ENCODE measurements around the gene AXIN1. TPM values are rescaled to one million over a fixed set of nuclear protein-coding genes. Genes with fewer than 3 reads are reported as not detected.
"Not testable (repeated sequence)": the region's sequence is repeated elsewhere in the genome, so short reads cannot be mapped to it uniquely, and the experiment has no call there.

The AXIN1 gene, protein sequence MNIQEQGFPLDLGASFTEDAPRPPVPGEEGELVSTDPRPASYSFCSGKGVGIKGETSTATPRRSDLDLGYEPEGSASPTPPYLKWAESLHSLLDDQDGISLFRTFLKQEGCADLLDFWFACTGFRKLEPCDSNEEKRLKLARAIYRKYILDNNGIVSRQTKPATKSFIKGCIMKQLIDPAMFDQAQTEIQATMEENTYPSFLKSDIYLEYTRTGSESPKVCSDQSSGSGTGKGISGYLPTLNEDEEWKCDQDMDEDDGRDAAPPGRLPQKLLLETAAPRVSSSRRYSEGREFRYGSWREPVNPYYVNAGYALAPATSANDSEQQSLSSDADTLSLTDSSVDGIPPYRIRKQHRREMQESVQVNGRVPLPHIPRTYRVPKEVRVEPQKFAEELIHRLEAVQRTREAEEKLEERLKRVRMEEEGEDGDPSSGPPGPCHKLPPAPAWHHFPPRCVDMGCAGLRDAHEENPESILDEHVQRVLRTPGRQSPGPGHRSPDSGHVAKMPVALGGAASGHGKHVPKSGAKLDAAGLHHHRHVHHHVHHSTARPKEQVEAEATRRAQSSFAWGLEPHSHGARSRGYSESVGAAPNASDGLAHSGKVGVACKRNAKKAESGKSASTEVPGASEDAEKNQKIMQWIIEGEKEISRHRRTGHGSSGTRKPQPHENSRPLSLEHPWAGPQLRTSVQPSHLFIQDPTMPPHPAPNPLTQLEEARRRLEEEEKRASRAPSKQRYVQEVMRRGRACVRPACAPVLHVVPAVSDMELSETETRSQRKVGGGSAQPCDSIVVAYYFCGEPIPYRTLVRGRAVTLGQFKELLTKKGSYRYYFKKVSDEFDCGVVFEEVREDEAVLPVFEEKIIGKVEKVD
- polyA plus RNA-seq (ENCODE audit: insufficient read length in 4 of 4), result 10 to 100 TPM; 16.9 to 23.0 (median 17.6) TPM

DNA sequence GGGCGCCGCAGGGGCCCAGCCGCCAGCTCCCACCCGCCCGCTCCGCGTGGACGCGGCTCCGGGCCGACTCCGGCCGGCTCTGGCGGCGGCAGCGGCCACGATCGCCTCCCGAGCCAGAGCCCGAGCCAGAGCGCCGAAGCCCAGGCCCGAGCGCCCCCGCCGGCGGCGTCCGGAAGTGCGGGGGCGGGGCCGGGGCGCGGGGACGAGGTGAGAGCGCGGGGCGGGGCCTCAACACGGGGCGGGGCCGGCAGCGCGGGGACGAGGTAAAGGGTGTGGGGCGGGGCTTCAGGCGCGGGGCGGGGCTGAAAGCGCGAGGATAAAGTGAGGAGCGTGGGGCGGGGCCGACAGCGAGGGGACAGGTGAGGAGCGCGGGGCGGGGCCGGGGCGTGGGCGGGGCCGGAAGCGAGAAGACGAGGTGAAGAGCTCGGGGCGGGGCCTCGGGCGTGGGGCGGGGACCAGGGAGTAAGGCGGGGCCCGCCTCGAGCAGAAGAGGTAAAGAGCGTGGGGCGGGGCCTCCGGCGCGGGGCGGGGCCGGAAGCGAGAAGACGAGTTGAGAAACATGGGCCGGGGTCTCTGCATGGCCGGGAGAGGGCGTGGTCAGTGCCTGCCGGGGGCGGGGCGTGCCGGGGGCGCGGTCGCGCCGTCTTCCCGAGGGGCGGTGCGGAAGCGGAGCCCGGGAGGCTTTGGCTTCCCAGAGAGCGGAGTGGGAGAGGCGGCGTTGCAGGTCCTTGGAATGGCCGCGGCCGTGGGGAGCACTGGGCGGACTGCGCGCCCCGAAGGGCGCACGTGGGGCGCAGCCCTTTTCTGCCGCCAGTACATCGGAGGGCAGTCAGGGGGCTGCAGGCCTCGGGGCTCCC is at the start of gene AXIN1:
AXIN1 (minus strand) TSS at position 177 of the 857 bp plus-strand sequence. CDS start 5,698 bp downstream, outside the sequence.
- DNase-seq (ENCODE audit: low read depth in 4 of 4, low spot score in 3 of 4), result peak; percentile 86 to 92 (median 90)

DNA sequence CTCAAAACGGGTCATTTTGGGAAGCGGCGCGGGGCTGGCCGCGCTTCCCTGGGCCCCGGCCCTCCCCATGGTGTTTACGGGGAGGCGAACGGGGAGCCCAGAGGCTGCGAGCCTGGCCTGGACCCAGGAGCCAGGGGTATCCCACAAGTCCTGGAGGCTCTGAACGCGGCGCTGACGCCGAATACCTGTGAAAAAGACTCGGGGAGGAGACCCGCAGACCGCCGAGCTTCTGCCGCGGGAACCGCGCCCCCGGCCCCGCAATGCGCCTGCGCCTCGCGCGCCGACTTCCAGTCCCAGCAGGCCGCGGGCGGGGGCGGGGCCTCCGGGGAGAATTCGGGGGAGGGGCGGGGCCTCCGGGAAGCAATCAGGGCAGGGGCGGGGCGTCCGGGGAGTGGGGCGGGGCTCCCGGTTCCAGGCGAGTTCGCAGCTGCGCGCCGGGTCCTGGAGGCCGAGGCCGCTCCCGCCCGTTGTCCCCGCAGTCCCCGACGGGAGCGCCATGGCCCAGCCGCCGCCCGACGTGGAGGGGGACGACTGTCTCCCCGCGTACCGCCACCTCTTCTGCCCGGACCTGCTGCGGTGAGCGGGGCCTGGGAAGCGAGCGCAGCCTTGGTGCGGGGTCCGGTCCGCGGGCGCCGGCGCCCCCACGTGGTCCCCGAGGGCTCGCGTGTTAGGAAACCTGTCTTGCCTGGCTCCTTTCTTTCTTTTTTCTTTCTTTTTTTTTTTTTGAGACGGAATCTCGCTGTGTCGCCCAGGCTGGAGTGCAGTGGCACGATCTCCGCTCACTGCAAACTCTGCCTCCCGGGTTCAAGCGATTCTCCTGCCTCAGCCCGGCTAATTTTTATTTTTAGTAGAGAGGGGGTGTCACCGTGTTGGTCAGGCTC is 49.2 kb upstream of the AXIN1 start, which contains the start of gene DECR2:
DECR2 (plus strand) TSS at position 418 of the 881 bp plus-strand sequence; CDS start at position 497, 79 bp downstream.
- DNase-seq (ENCODE audit: low read depth in 4 of 4, low spot score in 3 of 4), result peak; percentile 85 to 90 (median 88)

DNA sequence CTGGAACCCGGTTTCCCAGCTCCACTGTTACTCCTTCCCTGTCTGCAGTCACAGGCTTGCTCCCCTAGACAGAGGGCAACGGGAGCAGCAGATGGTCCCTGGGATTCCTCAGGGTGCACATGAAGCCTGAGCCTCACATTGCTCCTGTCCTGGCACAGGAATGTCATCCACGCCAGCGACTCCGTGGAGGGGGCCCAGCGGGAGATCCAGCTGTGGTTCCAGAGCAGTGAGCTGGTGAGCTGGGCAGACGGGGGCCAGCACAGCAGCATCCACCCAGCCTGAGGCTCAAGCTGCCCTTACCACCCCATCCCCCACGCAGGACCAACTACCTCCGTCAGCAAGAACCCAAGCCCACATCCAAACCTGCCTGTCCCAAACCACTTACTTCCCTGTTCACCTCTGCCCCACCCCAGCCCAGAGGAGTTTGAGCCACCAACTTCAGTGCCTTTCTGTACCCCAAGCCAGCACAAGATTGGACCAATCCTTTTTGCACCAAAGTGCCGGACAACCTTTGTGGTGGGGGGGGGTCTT is 47.6 kb upstream of the AXIN1 start:
- no peak for DNase-seq (ENCODE audit: low read depth in 4 of 4, low spot score in 3 of 4)

DNA sequence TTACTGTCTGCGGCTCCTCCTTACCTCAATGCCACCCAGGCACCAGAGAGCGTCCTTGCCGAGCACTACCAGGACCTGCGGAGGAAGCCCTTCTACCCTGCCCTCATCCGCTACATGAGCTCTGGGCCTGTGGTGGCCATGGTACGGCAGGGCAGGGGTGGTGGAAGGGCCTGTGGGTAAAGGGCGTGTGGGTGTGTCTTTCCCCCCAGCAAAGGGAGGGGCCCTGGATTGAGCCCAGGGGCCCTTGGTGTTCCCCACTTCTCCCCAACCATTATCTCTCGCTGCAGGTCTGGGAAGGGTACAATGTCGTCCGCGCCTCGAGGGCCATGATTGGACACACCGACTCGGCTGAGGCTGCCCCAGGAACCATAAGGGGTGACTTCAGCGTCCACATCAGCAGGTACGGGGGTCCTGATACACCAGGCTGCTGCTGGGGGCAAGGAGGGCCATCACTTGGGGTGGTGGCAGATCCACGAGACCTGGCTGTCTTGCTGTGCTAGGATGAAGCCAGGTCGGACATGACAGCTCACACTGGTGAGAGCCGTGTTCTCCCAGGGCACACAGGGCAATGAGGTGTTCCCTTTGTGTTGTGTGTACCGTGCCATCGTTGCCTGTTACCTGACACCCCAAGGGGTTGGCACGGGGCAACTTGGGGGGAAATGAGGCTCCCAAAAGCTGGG is 47.0 kb upstream of the AXIN1 start:
- DNase-seq (ENCODE audit: low read depth in 4 of 4, low spot score in 3 of 4), result no peak

DNA sequence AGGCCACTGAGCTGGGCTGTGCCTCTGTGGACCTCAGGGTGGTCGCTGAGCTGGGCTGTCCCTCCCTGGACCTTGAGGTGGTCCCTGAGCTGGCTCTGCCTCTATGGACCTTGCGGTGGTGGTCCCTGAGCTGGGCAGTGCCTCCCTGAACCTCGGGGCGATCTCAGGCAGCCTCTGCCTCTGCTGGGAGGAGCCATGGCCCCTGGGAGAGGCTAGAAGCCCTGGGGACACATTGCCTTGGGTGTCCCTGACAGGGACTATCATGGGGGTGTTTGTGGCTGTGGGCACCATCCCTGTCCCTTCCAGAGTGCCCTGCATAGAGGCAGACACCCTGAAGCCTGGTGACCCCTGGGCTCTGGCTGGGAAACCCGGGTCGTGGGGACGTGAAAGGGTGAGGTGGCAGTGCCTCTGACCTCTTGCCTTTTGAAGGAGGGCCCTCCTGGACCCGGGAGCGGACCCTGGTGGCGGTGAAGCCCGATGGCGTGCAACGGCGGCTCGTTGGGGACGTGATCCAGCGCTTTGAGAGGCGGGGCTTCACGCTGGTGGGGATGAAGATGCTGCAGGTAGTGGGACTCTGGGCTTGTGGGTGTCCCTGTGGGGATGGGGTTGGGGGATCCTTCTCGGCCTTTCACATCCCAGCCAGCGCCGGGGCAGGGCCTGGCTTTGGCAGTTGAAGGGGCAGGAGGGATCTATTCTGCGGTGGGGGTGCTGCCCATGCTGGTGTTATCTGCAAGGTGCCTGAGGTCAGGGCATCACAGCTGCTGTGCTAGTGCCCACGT is 46.2 kb upstream of the AXIN1 start:
- DNase-seq (ENCODE audit: low read depth in 4 of 4, low spot score in 3 of 4), result no peak

DNA sequence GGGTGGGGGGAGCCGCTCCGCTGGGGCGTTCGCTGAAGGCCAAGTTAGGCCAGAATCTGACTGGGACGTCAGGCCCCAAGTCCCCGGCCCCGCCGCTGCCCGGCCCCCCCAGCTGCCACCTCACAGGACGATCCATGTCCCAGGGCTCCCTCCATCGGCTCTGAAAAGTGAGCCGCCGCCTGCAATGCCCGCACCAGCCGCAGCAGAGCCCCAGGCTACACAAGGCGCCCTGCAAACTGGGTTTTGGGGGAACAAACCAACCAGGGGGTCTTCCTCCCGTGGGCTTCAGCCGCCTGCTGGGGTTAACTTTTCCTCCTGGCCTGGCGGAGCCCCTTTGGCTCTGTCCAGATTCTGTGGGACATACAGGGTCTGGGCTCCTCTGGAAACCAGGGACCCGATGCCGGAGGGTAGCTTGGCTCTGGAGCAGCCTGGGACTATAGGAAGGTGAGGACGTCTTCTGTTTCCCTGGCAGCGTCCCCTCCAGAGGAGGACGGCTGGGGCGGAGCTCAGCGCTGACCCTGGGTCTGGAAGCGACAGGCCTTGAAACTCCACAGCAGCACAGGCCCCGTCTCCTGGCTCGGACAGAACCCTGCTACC is 45.3 kb upstream of the AXIN1 start:
- DNase-seq (ENCODE audit: low read depth in 4 of 4, low spot score in 3 of 4), result no peak

DNA sequence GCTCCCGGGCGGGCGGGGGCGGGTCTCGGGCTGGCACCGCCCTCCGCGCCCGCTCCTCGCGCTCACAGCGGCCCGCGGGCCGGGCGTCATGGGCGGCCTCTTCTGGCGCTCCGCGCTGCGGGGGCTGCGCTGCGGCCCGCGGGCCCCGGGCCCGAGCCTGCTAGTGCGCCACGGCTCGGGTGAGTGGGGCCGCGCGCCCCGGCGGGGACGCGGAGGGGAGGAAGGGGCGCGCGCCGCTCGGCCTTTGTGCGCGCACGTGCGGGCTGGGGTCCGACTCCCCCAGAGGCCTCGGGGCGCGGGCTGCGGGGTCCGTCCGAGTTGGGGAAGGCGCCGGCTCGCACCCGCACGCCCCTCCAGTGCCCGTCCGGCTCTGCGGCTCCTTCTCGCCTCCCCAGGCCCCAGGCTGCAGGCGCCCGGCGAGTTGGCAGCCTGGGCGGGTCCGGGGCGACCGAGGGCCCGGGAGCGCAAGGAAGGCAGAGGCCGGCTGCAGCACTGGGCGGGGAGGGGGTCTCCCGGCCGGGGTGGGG is 44.7 kb upstream of the AXIN1 start, which contains the start of gene NME4:
NME4 (plus strand) TSS at position 65 of the 527 bp plus-strand sequence; CDS start at position 89, 24 bp downstream.
- DNase-seq (ENCODE audit: low read depth in 4 of 4, low spot score in 3 of 4), result no peak

DNA sequence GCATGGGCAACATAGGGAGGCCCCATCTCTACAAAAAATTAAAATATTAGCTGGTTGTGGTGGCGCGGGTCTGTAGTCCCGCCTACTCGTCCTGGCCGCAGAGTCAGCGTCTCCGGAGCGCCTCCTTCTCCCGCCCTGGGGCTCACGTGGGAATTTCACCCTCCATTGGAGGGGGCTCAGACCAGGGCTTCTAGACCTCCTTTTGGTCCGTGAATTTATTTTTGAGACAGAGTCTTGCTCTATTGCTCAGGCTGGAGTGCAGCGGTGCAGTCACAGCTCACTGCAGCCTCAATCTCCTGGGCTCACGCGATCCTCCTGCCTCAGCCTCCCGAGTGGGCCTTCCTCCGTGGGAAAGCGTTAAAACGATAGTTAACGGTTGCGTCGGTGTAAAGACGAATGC is 44.1 kb upstream of the AXIN1 start:
- no peak for DNase-seq (ENCODE audit: low read depth in 4 of 4, low spot score in 3 of 4)

DNA sequence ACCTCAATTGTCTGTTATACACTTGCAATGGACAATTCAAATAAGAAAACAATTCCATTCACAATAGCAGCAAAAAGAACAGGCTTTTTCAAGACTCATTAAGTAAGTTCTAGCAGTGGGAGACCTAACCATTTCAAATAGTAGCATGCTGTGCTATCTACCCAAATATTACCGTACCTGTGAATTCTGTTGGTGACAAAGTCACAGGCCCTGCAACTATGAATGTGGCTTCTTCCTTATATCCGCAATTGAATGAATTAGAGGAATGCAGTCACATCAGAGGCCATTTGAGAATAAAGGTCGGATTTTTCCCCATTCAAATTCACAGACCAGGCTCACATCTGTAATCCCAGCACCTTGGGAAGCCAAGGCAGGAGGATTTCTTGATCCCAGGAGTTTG is 43.7 kb upstream of the AXIN1 start:
- DNase-seq (ENCODE audit: low read depth in 4 of 4, low spot score in 3 of 4), result no peak

DNA sequence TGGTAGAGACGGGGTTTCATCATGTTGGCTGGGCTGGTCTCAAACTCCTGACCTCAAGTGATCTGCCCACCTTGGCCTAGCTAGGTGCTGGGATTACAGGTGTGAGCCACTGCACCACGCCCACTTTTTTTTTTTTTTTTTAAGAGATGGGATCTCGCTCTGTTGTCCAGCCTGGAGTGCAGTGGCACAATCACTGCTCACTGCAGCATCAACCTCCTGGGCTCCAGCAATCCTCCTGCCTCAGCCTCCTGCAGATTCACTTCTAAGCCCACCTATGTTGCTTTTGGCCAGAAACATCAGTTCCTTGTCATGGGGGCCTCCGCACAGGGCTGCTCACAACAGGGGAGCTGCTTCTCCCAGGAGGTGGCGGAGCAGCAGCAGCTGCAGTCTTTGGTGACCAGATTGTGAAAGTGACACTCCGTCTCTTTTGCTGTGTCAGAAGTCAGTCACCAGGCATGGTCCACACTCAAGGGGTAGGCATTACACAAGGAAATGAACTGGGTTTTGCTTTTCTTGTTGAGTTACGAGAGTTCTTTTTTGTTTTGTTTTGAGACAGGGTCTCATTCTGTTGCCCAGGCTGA is 40.0 kb upstream of the AXIN1 start:
- no peak for DNase-seq (ENCODE audit: low read depth in 4 of 4, low spot score in 3 of 4)

DNA sequence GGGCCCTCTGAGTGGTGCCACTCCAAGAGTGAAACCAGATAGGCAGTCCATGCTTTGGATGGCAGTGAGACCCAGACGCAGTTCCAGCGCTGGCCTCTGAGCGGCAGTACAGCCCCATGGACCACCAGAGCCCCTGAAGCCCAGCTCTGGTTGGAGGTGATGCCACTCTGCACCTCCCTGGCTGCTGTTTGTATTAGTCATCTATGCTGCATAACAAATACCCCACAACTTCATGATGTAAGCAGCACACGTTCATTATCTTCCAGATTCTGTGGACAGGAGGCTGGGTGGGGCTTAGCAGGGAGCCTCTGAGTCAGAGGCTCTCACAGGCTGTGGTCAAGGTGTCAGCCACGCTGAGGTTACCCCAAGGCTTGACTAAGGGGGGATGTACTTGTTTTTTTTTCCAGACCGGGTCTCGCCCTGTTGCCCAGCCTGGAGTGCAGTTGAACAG is 39.4 kb upstream of the AXIN1 start:
- DNase-seq (ENCODE audit: low read depth in 4 of 4, low spot score in 3 of 4), result no peak

DNA sequence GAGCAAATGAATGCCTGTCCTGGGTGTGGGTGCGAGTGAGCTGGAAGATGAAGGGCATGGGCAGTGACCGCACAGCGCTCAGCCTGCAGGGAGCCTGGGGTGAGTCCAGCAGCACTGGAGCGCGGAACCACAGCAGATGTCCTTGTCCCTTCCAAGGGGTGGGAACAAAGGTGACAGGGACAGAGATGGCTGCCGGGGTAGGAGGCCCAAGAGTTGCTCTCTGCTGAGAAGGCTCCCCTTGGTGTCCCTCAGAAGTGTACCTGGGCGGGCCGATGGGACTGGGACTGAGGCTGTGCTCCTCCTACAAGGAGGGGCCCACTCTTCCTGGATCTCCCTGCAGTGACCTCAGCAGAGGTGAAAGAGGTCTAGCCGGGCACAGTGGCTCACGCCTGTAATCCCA is 36.8 kb upstream of the AXIN1 start:
- DNase-seq (ENCODE audit: low read depth in 4 of 4, low spot score in 3 of 4), result no peak

DNA sequence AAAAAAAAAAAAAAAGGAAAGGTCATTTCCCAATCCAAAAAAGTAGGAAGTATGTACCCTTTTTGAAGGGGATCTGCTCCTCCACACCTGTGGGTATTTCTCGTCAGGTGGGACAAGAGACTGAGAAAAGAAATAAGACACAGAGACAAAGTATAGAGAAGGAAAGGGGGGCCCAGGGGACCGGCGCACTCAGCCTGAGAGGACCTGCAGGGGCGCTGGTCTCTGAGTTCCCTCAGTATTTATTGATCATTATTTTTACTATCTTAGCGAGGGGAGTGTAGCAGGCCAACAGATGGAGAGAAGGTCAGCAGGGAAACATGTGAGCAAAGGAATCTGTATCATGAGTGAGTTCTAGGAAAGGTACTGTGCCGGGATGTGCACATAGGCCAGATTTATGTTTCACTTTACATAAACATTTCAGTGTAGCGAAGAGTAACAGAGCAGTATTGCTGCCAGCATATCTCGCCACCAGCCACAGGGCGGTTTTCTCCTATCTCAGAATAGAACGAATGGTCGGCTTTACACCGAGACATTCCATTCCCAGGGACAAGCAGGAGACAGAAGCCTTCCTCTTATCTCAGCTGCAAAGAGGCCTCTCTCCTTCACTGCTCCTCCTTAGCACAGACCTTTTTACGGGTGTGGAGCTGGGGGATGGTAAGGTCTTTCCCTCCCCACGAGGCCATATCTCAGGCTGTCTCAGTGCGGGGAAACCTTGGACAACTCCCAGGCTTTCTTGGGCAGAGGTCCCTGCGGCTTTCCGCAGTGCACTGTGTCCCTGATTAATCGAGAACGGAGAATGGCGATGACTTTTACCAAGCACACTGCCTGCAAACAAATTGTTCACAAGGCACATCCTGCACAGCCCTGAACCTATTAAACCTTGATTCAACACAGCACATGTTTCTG is 35.5 kb upstream of the AXIN1 start:
- not testable (repeated sequence) for DNase-seq (ENCODE audit: low read depth in 4 of 4, low spot score in 3 of 4)

DNA sequence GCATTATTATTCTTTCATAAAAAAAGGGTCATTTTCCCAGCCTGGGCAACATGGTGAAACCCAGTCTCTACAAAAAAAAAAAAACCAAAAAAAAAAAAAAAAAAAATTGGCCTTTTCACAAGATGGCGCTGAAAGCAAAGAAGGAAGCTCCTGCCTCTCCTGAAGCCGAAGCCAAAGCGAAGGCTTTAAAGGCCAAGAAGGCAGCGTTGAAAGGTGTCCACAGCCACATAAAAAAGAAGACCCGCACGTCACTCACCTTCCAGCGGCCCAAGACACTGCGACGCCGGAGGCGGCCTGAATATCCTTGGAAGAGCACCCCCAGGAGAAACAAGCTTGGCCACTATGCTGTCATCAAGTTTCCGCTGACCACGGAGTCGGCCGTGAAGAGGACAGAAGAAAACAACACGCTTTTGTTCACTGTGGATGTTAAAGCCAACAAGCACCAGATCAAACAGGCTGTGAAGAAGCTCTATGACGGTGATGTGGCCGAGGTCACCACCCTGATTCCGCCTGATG is 34.2 kb upstream of the AXIN1 start:
- DNase-seq (ENCODE audit: low read depth in 4 of 4, low spot score in 3 of 4), result no peak

DNA sequence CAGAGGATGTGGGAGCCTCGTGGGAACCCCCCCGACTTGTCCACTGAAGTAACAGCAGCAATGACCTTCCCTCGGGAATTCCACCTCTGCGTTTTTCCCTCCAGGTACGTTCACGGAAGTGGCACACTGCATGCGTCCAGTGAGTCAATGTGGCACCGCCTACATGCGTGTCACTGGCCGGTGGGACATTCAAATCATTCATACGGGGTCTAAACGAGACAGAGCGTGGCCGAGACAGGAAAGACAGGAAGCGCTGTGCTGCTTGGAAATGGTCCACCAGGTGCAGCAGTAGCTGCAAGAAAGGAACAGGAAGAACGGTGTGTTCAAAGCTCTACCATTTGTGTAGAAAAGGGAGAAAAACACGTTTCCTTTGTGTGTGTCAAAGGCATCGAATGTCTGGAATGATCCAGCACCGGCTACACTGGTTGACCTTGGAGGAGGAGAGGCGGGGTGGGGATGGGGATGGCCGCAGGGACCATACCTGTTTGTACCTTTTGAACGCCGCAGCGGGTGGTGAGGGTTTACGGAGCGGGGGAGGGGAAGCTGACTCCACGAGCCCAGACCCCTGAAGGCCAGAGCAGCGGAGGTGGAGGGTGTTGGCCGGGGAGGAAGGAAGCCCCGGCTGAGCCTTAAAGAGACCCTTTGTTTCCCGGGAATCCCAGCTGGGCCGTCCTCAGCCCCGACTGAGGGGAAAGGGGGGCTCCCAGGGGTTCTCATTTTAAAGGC is 31.0 kb upstream of the AXIN1 start:
- no peak for DNase-seq (ENCODE audit: low read depth in 4 of 4, low spot score in 3 of 4)
